Measurements from ENCODE around the gene CD84.
"Not testable (repeated sequence)": the region's sequence is repeated elsewhere in the genome, so short reads cannot be mapped to it uniquely, and the experiment has no call there.

The CD84 gene

GRCh38 chr1:160567858-160568682 is 11.2 kb downstream of the CD84 start:
- no peak for DNase-seq

GRCh38 chr1:160567341-160567740 is 12.0 kb downstream of the CD84 start:
- DNase-seq = no peak

GRCh38 chr1:160565564-160565963 is 13.7 kb downstream of the CD84 start:
- DNase-seq = no peak

GRCh38 chr1:160563230-160563629 is 16.1 kb downstream of the CD84 start:
- not testable (repeated sequence) for DNase-seq

GRCh38 chr1:160562745-160563144 is 16.6 kb downstream of the CD84 start:
- DNase-seq = not testable (repeated sequence)

- DNase-seq = no peak
Measured at GRCh38 chr1:160560806-160561205, 18.5 kb downstream of the CD84 start.

- no peak for DNase-seq
Measured at GRCh38 chr1:160560045-160560705, 19.1 kb downstream of the CD84 start.

GRCh38 chr1:160559437-160559836 is 19.9 kb downstream of the CD84 start:
- DNase-seq = not testable (repeated sequence)

- DNase-seq = no peak
Measured at GRCh38 chr1:160558660-160559380, 20.5 kb downstream of the CD84 start.

- DNase-seq = no peak
Measured at GRCh38 chr1:160553778-160554177, 25.5 kb downstream of the CD84 start.

- no peak for DNase-seq
Measured at GRCh38 chr1:160552425-160552824, 26.9 kb downstream of the CD84 start.

GRCh38 chr1:160550572-160551034 is 28.7 kb downstream of the CD84 start:
- no peak for DNase-seq

GRCh38 chr1:160549665-160550006 is 29.7 kb downstream of the CD84 start:
- no peak for DNase-seq

GRCh38 chr1:160548960-160549664 is 30.2 kb downstream of the CD84 start:
- DNase-seq = no peak

GRCh38 chr1:160548183-160548582 is 31.1 kb downstream of the CD84 start:
- DNase-seq = no peak

GRCh38 chr1:160547422-160547821 is 31.9 kb downstream of the CD84 start:
- DNase-seq = no peak

- DNase-seq = no peak
Measured at GRCh38 chr1:160546942-160547341, 32.4 kb downstream of the CD84 start.

GRCh38 chr1:160544647-160545046 is 34.6 kb downstream of the CD84 start:
- DNase-seq = no peak

- DNase-seq = no peak
Measured at GRCh38 chr1:160542303-160542945, 36.9 kb downstream of the CD84 start.

- DNase-seq = no peak
Measured at GRCh38 chr1:160541622-160542302, 37.5 kb downstream of the CD84 start.

GRCh38 chr1:160540859-160541233 is 38.5 kb downstream of the CD84 start:
- DNase-seq = no peak

All from right hindlimb (tissue), 1 donor.